Neural progenitor cell (in vitro differentiated cells): ENCODE results near the gene ARHGAP15.

ENCODE experiments used
- CTCF ChIP-seq: fragments of 200-600 bp; sonication (generic); IDR thresholded peaks from 2 replicates; pipeline ENCODE4 v1.5.1; 2017; ENCODE audit warnings: antibody characterized with exemption, mild to moderate bottlenecking
- EZH2 ChIP-seq: fragments of 200-600 bp; sonication (generic); IDR thresholded peaks from 2 replicates; pipeline ENCODE4 v1.6.1; 2017; ENCODE audit warnings: antibody characterized with exemption, mild to moderate bottlenecking, moderate library complexity
- EZH2phosphoT487 ChIP-seq: fragments of 200-600 bp; sonication (generic); IDR thresholded peaks from 2 replicates; pipeline ENCODE4 v1.6.1; 2017; ENCODE audit warnings: antibody characterized with exemption

GRCh38 chr2:143230506-143231253 is 101.5 kb downstream of the ARHGAP15 start:
- TF ChIP-seq EZH2 (no peak), CTCF (no peak), EZH2phosphoT487 (no peak)
